K562 (cell line): Measurements from ENCODE around the gene STXBP6. TPM values are rescaled to one million over a fixed set of nuclear protein-coding genes. Genes with fewer than 3 reads are reported as not detected.

ENCODE experiments used
- ATAC-seq: fragments of 200-7000 bp; cut with Tn5 transposase; 3 replicates; pipeline ENCODE4 v1.9.1; 2020; ENCODE audit warnings: moderate library complexity
- BruUV-seq: library from RNA; stranded (reverse); fragments of 400-500 nt; replicated peaks from 2 replicates; lab custom pipeline; 2021; lab: Mats Ljungman, UMichigan
- CTCF ChIA-PET: fragments of 300-600 bp; formaldehyde crosslinking; extraction: SDS; loops from one replicate; lab custom pipeline; 2021; ENCODE audit warnings: low intra/inter-chr PET ratio; lab: Yijun Ruan, JAX
- POLR2A ChIA-PET: fragments of 300-600, 350-650 bp; sonication (Branson Sonifier 250); formaldehyde crosslinking; extraction: SDS; loops from one replicate; lab custom pipeline; 2021; ENCODE audit warnings: antibody characterized with exemption, inconsistent platforms; lab: Yijun Ruan, JAX
- DNase-seq, 4 experiments: peaks; one replicate each; pipeline versions ENCODE4 v3.0.0 to v3.0.0-alpha.2; 2011 to 2018; ENCODE audit warnings: low spot score in 3 of 4, mixed read lengths in 3 of 4; ENCODE audit errors: extremely low read depth in 1 of 4
- FAIRE-seq: peaks from 2 replicates; lab custom pipeline; 2011; peaks lifted over from hg19 to GRCh38; lab: Jason Lieb, UNC
- H2AFZ ChIP-seq: 2 replicates; pipeline ENCODE4 v1.6.0; 2011; ENCODE audit warnings: low read depth, low read length, control low read depth, inconsistent platforms
- H3K27ac ChIP-seq: fragments of 200-600 bp; 3 replicates; pipeline ENCODE4 v1.8.0; 2011; ENCODE audit warnings: low read depth, mild to moderate bottlenecking, control low read depth, inconsistent platforms, low read length, moderate library complexity, mixed read lengths; ENCODE audit errors: extremely low read depth
- H3K27me3 ChIP-seq, 2 experiments: fragments of 300-600 bp in 1 of 2; 2 replicates in 1 of 2; 3 replicates in 1 of 2; pipeline versions ENCODE4 v1.6.0 to v1.8.0; 2011; ENCODE audit warnings: inconsistent platforms in 2 of 2, low read length in 2 of 2, mild to moderate bottlenecking in 1 of 2, mixed read lengths in 1 of 2, moderate library complexity in 1 of 2; ENCODE audit not compliant: control insufficient read depth in 2 of 2, insufficient read depth in 2 of 2
- H3K36me3 ChIP-seq: fragments of 300-600 bp; 3 replicates; pipeline ENCODE4 v1.8.0; 2011; ENCODE audit warnings: mild to moderate bottlenecking, low read length, inconsistent platforms; ENCODE audit not compliant: control insufficient read depth, insufficient read depth
- H3K4me1 ChIP-seq, 2 experiments: fragments of 200-600 bp in 1 of 2; replicated peaks in 1 of 2; 2 replicates in 1 of 2; 3 replicates in 1 of 2; pipeline versions ENCODE4 v1.5.1 to v1.8.0; 2011; ENCODE audit warnings: inconsistent platforms in 2 of 2, low read length in 2 of 2, mild to moderate bottlenecking in 1 of 2, mixed read lengths in 1 of 2, moderate library complexity in 1 of 2; ENCODE audit not compliant: control insufficient read depth in 2 of 2, insufficient read depth in 2 of 2
- H3K4me2 ChIP-seq: 2 replicates; pipeline ENCODE4 v1.6.1; 2011; ENCODE audit warnings: low read length, control low read depth, inconsistent platforms, mixed read lengths; ENCODE audit not compliant: insufficient read depth
- H3K4me3 ChIP-seq: fragments of 200-600 bp; sonication (generic), shearing (Covaris generic); 2 replicates; pipeline ENCODE4 v1.5.1; 2016; ENCODE audit warnings: control low read depth, inconsistent platforms
- H3K79me2 ChIP-seq: fragments of 200-600 bp; 3 replicates; pipeline ENCODE4 v1.8.0; 2011; ENCODE audit warnings: low read length, inconsistent platforms; ENCODE audit not compliant: control insufficient read depth, insufficient read depth
- H3K9ac ChIP-seq, 2 experiments: 2 replicates each; pipeline versions ENCODE4 v1.6.0 to v1.6.1; 2011; ENCODE audit warnings: low read depth in 2 of 2, low read length in 2 of 2, control low read depth in 1 of 2, inconsistent platforms in 1 of 2, mild to moderate bottlenecking in 1 of 2, mixed read lengths in 1 of 2; ENCODE audit not compliant: insufficient read depth in 1 of 2
- H3K9me1 ChIP-seq: one replicate; pipeline ENCODE4 v1.6.0; 2011; ENCODE audit warnings: inconsistent platforms, mild to moderate bottlenecking, low read length, moderate library complexity; ENCODE audit not compliant: control insufficient read depth, insufficient read depth
- H3K9me3 ChIP-seq: replicated peaks from 2 replicates; pipeline ENCODE4 v1.5.1; 2011; ENCODE audit warnings: low read depth, low read length, inconsistent platforms; ENCODE audit not compliant: control insufficient read depth, insufficient read depth
- H4K20me1 ChIP-seq: replicated peaks from 2 replicates; pipeline ENCODE4 v1.6.1; 2011; ENCODE audit warnings: low read length, inconsistent platforms, mixed read lengths; ENCODE audit not compliant: control insufficient read depth, insufficient read depth
- HDAC1 ChIP-seq, 2 experiments: fragments of 450-650 bp; IDR thresholded peaks; 2 replicates each; pipeline ENCODE4 v1.6.1; 2016 to 2017; ENCODE audit warnings: inconsistent platforms in 1 of 2, mild to moderate bottlenecking in 1 of 2, moderate library complexity in 1 of 2
- HOXB6 ChIP-seq: fragments of 250-450 bp; sonication (Bioruptor Pico); IDR thresholded peaks from 2 replicates; pipeline ENCODE4 v1.5.1; 2022; ENCODE audit warnings: mild to moderate bottlenecking, borderline replicate concordance
- NONO ChIP-seq, 2 experiments: fragments of 200-400 bp in 1 of 2; fragments of 450-650 bp in 1 of 2; formaldehyde crosslinking in 1 of 2; IDR thresholded peaks; 2 replicates each; pipeline ENCODE4 v1.6.1; 2017; ENCODE audit warnings: low read depth in 2 of 2, mild to moderate bottlenecking in 2 of 2, moderate library complexity in 2 of 2, low read length in 1 of 2
- PHB2 ChIP-seq: fragments of 450-650 bp; IDR thresholded peaks from 2 replicates; pipeline ENCODE4 v1.6.1; 2017; ENCODE audit warnings: low read depth
- SMARCC2 ChIP-seq: fragments of 450-650 bp; IDR thresholded peaks from 2 replicates; pipeline ENCODE4 v1.6.1; 2017; ENCODE audit warnings: antibody characterized with exemption, moderate library complexity, mild to moderate bottlenecking, low read depth
- SRSF3 ChIP-seq: fragments of 200-400 bp; formaldehyde crosslinking; IDR thresholded peaks from 2 replicates; pipeline ENCODE4 v1.6.1; 2016; ENCODE audit warnings: mild to moderate bottlenecking, low read length, moderate library complexity; ENCODE audit not compliant: insufficient read depth
- SRSF9 ChIP-seq: fragments of 200-400 bp; formaldehyde crosslinking; IDR thresholded peaks from 2 replicates; pipeline ENCODE4 v1.6.1; 2017; ENCODE audit warnings: low read depth, low read length, borderline replicate concordance
- YY1 ChIP-seq, 3 experiments: IDR thresholded peaks; 2 replicates each; pipeline ENCODE4 v1.6.1; 2011; ENCODE audit warnings: low read length in 2 of 3, mild to moderate bottlenecking in 2 of 3, moderate library complexity in 2 of 3, borderline replicate concordance in 1 of 3, control low read depth in 1 of 3, low read depth in 1 of 3; ENCODE audit not compliant: insufficient read depth in 3 of 3, insufficient replicate concordance in 2 of 3, control insufficient read depth in 1 of 3, insufficient read length in 1 of 3; ENCODE audit errors: extremely low read depth in 1 of 3
- ZNF133 ChIP-seq: fragments of 250-450 bp; sonication (Bioruptor Pico); IDR thresholded peaks from 2 replicates; pipeline ENCODE4 v1.4.0; 2020; ENCODE audit warnings: mild to moderate bottlenecking
- ZNF140 ChIP-seq: fragments of 250-450 bp; sonication (Bioruptor Pico); IDR thresholded peaks from 2 replicates; pipeline ENCODE4 v1.8.0; 2021; ENCODE audit warnings: moderate library complexity, mild to moderate bottlenecking, inconsistent platforms
- ZNF174 ChIP-seq: fragments of 250-450 bp; sonication (Bioruptor Pico); IDR thresholded peaks from 2 replicates; pipeline ENCODE4 v1.4.0; 2020; ENCODE audit warnings: mild to moderate bottlenecking
- ZNF644 ChIP-seq: fragments of 200-800 bp; sonication (Bioruptor generic); IDR thresholded peaks from 2 replicates; pipeline ENCODE4 v1.6.1; 2016; ENCODE audit warnings: low read depth, missing genetic modification characterization, missing compliant biosample characterization
- WGBS: fragments of 100-300 bp; shearing (Covaris generic); methylation state at CpG from one replicate; pipeline ENCODE4 v1.1.6; 2016; ENCODE audit warnings: low coverage, mixed read lengths; ENCODE audit not compliant: insufficient coverage; ENCODE audit errors: missing lambda C conversion rate; 5-methylcytosine and 5-hydroxymethylcytosine counted together
- in situ Hi-C: fragments of 300-500 bp; cut with MboI; formaldehyde crosslinking; loops from 4 replicates; pipeline ENCODE4 v1.15.0; 2018; ENCODE audit warnings: inconsistent platforms, mixed read lengths
- intact Hi-C: fragments of 100-400 bp; cut with micrococcal nuclease; formaldehyde crosslinking; loops from 2 replicates; pipeline ENCODE4 v1.14.2; 2022
- polyA plus RNA-seq, 8 experiments: library from polyadenylated mRNA; depleted of rRNA in 4 of 8; stranded (reverse) in 5 of 8; unstranded in 3 of 8; fragments of >200 nt; fragmentation: Nextera tagmentation in 2 of 8; fragmentation: Illumina TruSeq in 1 of 8; extraction: Ambion mirVana in 2 of 8; extraction: Trizol in 1 of 8; gene quantifications; 2 replicates each; pipeline versions ENCODE4 v1.2.1 to v1.2.3, GENCODE V29; 2011 to 2014; ENCODE audit warnings: inconsistent platforms in 1 of 8, missing spikeins in 1 of 8
- total RNA-seq, 7 experiments: library from RNA; depleted of rRNA in 6 of 7; stranded (reverse); fragments of >200 nt in 6 of 7; fragmentation: Illumina TruSeq in 2 of 7; extraction: Trizol in 2 of 7; gene quantifications; 2 replicates each; pipeline versions ENCODE4 v1.2.1 to v1.2.3, GENCODE V29; 2011 to 2021; ENCODE audit warnings: low replicate concordance in 1 of 7
- TF ChIP-seq, protein P1 (sequence below): fragments of 450-650 bp; IDR thresholded peaks from 2 replicates; pipeline ENCODE4 v1.6.1; 2016; ENCODE audit warnings: low read depth, mild to moderate bottlenecking, moderate library complexity
- TF ChIP-seq, protein P2 (sequence below), 2 experiments: fragments of 450-650 bp; IDR thresholded peaks; 2 replicates each; pipeline ENCODE4 v1.6.1; 2018; ENCODE audit warnings: mild to moderate bottlenecking in 2 of 2, low read depth in 1 of 2; ENCODE audit not compliant: partially characterized antibody in 2 of 2
- TF ChIP-seq, protein P3 (sequence below): fragments of 450-650 bp; formaldehyde crosslinking; IDR thresholded peaks from 2 replicates; pipeline ENCODE4 v1.4.0; 2022; ENCODE audit warnings: mild to moderate bottlenecking, moderate library complexity
- TF ChIP-seq, protein P4 (sequence below): IDR thresholded peaks from 3 replicates; pipeline ENCODE4 v1.6.1; 2011; ENCODE audit warnings: borderline replicate concordance, mild to moderate bottlenecking; ENCODE audit not compliant: insufficient read length, insufficient read depth

STXBP6 gene
- total and polyA plus RNA-seq, 9 of the 15 experiments (the other 6 are each of a cell fraction or from before 2014, with no cell fraction given), result 0.27 to 0.89 (median 0.59) TPM

DNA sequence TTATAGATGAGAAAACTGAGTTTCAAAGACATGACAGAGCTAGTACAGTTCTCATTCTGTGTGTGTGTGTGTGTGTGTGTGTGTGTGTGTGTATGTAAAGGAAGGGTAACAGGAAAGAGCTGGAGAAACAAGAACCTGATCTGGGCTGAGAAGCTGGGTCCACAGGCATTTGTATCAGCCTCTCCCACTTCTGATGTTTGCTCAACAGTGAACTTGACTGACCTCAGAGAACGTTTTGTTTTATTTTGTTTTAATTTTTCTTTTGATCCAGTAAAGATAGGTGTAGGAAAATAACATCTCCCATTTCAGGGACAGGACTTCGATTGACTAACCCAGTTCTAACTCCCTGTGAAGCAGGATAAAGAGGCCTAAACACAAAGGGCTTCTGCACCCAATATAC, 85.4 kb downstream of the STXBP6 start:
- 10% methylated on average over 2 of the region's 2 CpGs for WGBS
- TF ChIP-seq YY1 (IDR thresholded peaks at IDR 0.05; ENCODE audit: borderline replicate concordance in 1 of 3, control insufficient read depth in 1 of 3, extremely low read depth in 1 of 3, insufficient read depth in 3 of 3, insufficient read length in 1 of 3, insufficient replicate concordance in 2 of 3, low read depth in 1 of 3, low read length in 2 of 3) (no peak), PHB2 (no peak), SMARCC2 (no peak), SRSF9 (no peak), ZNF133 (CRISPR knock-in tag) (no peak), NONO (IDR thresholded peaks at IDR 0.05; ENCODE audit: low read depth in 2 of 2, low read length in 1 of 2) (no peak), ZNF140 (CRISPR knock-in tag) (no peak), SRSF3 (no peak), HOXB6 (CRISPR knock-in tag) (no peak), ZNF174 (CRISPR knock-in tag) (no peak), HDAC1 (IDR thresholded peaks at IDR 0.05) (no peak), ZNF644 (no peak)
- TF ChIP-seq, protein P1, sequence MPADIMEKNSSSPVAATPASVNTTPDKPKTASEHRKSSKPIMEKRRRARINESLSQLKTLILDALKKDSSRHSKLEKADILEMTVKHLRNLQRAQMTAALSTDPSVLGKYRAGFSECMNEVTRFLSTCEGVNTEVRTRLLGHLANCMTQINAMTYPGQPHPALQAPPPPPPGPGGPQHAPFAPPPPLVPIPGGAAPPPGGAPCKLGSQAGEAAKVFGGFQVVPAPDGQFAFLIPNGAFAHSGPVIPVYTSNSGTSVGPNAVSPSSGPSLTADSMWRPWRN, result no peak
- TF ChIP-seq, protein P2, sequence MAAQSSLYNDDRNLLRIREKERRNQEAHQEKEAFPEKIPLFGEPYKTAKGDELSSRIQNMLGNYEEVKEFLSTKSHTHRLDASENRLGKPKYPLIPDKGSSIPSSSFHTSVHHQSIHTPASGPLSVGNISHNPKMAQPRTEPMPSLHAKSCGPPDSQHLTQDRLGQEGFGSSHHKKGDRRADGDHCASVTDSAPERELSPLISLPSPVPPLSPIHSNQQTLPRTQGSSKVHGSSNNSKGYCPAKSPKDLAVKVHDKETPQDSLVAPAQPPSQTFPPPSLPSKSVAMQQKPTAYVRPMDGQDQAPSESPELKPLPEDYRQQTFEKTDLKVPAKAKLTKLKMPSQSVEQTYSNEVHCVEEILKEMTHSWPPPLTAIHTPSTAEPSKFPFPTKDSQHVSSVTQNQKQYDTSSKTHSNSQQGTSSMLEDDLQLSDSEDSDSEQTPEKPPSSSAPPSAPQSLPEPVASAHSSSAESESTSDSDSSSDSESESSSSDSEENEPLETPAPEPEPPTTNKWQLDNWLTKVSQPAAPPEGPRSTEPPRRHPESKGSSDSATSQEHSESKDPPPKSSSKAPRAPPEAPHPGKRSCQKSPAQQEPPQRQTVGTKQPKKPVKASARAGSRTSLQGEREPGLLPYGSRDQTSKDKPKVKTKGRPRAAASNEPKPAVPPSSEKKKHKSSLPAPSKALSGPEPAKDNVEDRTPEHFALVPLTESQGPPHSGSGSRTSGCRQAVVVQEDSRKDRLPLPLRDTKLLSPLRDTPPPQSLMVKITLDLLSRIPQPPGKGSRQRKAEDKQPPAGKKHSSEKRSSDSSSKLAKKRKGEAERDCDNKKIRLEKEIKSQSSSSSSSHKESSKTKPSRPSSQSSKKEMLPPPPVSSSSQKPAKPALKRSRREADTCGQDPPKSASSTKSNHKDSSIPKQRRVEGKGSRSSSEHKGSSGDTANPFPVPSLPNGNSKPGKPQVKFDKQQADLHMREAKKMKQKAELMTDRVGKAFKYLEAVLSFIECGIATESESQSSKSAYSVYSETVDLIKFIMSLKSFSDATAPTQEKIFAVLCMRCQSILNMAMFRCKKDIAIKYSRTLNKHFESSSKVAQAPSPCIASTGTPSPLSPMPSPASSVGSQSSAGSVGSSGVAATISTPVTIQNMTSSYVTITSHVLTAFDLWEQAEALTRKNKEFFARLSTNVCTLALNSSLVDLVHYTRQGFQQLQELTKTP (IDR thresholded peaks at IDR 0.05; ENCODE audit: low read depth in 1 of 2, partially characterized antibody in 2 of 2), result no peak
- TF ChIP-seq, protein P3, sequence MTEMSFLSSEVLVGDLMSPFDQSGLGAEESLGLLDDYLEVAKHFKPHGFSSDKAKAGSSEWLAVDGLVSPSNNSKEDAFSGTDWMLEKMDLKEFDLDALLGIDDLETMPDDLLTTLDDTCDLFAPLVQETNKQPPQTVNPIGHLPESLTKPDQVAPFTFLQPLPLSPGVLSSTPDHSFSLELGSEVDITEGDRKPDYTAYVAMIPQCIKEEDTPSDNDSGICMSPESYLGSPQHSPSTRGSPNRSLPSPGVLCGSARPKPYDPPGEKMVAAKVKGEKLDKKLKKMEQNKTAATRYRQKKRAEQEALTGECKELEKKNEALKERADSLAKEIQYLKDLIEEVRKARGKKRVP (CRISPR knock-in tag), result no peak
- TF ChIP-seq, protein P4, sequence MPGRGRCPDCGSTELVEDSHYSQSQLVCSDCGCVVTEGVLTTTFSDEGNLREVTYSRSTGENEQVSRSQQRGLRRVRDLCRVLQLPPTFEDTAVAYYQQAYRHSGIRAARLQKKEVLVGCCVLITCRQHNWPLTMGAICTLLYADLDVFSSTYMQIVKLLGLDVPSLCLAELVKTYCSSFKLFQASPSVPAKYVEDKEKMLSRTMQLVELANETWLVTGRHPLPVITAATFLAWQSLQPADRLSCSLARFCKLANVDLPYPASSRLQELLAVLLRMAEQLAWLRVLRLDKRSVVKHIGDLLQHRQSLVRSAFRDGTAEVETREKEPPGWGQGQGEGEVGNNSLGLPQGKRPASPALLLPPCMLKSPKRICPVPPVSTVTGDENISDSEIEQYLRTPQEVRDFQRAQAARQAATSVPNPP, result no peak

More for the DNA sequence above, 85.4 kb downstream of the STXBP6 start:
- Histone ChIP-seq H3K9me3 (no peaks in the 10 kb centered on the region), H3K9ac (no peak overlapping the region), H3K4me1 (peaks cover 0 to 4% of the 10 kb centered on the region in 2 experiments; a peak in 1 of 5 replicates), H3K36me3 (no peaks in the 10 kb centered on the region), H3K27me3 (no peaks in the 10 kb centered on the region), H4K20me1 (no peaks in the 10 kb centered on the region), H3K9me1 (no peaks in the 10 kb centered on the region), H3K79me2 (no peaks in the 10 kb centered on the region), H3K4me3 (no peak overlapping the region), H3K4me2 (no peak overlapping the region), H2AFZ (no peak overlapping the region), H3K27ac (no peak overlapping the region)
- ChIA-PET POLR2A (no interaction called here), CTCF (no interaction called here)
- ATAC-seq (no peak), DNase-seq (no peak), FAIRE-seq (no peak)
- in situ Hi-C loops (no loop called here), intact Hi-C loops (no loop called here)
- no TSS peak for BruUV-seq
